HepG2 (cell line): ENCODE data around the gene ASH1L. TPM values are rescaled to one million over a fixed set of nuclear protein-coding genes. Genes with fewer than 3 reads are reported as not detected.
A peak's percentile ranks its signal among the peaks of the same experiment; 100 is the strongest.

Experiments
- ASH2L ChIP-seq: fragments of 300-600, 200-600 bp; sonication (generic); IDR thresholded peaks from 2 replicates; pipeline ENCODE4 v1.7.0; 2017; ENCODE audit warnings: low read depth, mild to moderate bottlenecking, moderate library complexity, mixed read lengths, low read length; ENCODE audit not compliant: insufficient read length
- BCL3 ChIP-seq: sonication (generic); formaldehyde crosslinking; IDR thresholded peaks from 2 replicates; pipeline ENCODE4 v1.5.1; 2020; ENCODE audit warnings: mild to moderate bottlenecking, missing genetic modification reagents, moderate library complexity
- CENPBD1 ChIP-seq: sonication (generic); formaldehyde crosslinking; IDR thresholded peaks from 2 replicates; pipeline ENCODE4 v1.8.0; 2022; ENCODE audit warnings: missing genetic modification reagents, low read depth, mild to moderate bottlenecking, borderline replicate concordance
- FOXO1 ChIP-seq: sonication (generic); formaldehyde crosslinking; IDR thresholded peaks from 2 replicates; pipeline ENCODE4 v1.4.0; 2020; ENCODE audit warnings: missing genetic modification reagents
- KDM5A ChIP-seq: fragments of 200-600 bp; sonication (generic); IDR thresholded peaks from 2 replicates; pipeline ENCODE4 v1.7.0; 2018; ENCODE audit warnings: antibody characterized with exemption, mild to moderate bottlenecking, low read length, borderline replicate concordance
- KLF11 ChIP-seq: IDR thresholded peaks from 2 replicates; pipeline ENCODE4 v1.6.1; 2016; ENCODE audit warnings: missing compliant biosample characterization
- MTF2 ChIP-seq: sonication (generic); formaldehyde crosslinking; IDR thresholded peaks from 2 replicates; pipeline ENCODE4 v1.5.0; 2020; ENCODE audit warnings: missing genetic modification reagents, borderline replicate concordance
- MYPOP ChIP-seq: sonication (generic); formaldehyde crosslinking; IDR thresholded peaks from 2 replicates; pipeline ENCODE4 v1.8.1; 2023; ENCODE audit warnings: mild to moderate bottlenecking, moderate library complexity, missing genetic modification reagents
- RCOR2 ChIP-seq: IDR thresholded peaks from 2 replicates; pipeline ENCODE4 v1.6.1; 2016; ENCODE audit warnings: missing biosample characterization, missing genetic modification reagents
- SP1 ChIP-seq, 2 experiments: fragments of 450-650 bp in 1 of 2; sonication (generic) in 1 of 2; formaldehyde crosslinking in 1 of 2; IDR thresholded peaks; 2 replicates each; pipeline versions ENCODE4 v1.4.0 to v1.6.1; 2016 to 2020; ENCODE audit warnings: missing genetic modification reagents in 1 of 2
- THAP9 ChIP-seq: sonication (generic); formaldehyde crosslinking; IDR thresholded peaks from 2 replicates; pipeline ENCODE4; 2020; ENCODE audit warnings: missing genetic modification reagents, mild to moderate bottlenecking, borderline replicate concordance
- ZBTB2 ChIP-seq: sonication (generic); formaldehyde crosslinking; IDR thresholded peaks from 2 replicates; pipeline ENCODE4 v1.8.0; 2022; ENCODE audit warnings: low read depth, missing genetic modification reagents
- ZBTB33 ChIP-seq: sonication (generic); formaldehyde crosslinking; IDR thresholded peaks from 2 replicates; pipeline ENCODE4 v1.4.0; 2020; ENCODE audit warnings: missing genetic modification reagents
- ZNF143 ChIP-seq: sonication (generic); formaldehyde crosslinking; IDR thresholded peaks from 2 replicates; pipeline ENCODE4 v1.4.0; 2020; ENCODE audit warnings: missing genetic modification reagents
- ZNF160 ChIP-seq: sonication (generic); formaldehyde crosslinking; IDR thresholded peaks from 2 replicates; pipeline ENCODE4 v1.8.0; 2022; ENCODE audit warnings: mild to moderate bottlenecking, inconsistent platforms, missing genetic modification reagents
- ZNF276 ChIP-seq: sonication (generic); formaldehyde crosslinking; IDR thresholded peaks from 2 replicates; pipeline ENCODE4 v1.4.0; 2020; ENCODE audit warnings: mild to moderate bottlenecking, low read depth, missing genetic modification reagents
- ZNF335 ChIP-seq: sonication (generic); formaldehyde crosslinking; IDR thresholded peaks from 2 replicates; pipeline ENCODE4 v1.4.0; 2020; ENCODE audit warnings: missing genetic modification reagents
- ZNF558 ChIP-seq: sonication (generic); formaldehyde crosslinking; IDR thresholded peaks from 2 replicates; pipeline ENCODE4 v1.9.0; 2022; ENCODE audit warnings: mild to moderate bottlenecking, missing genetic modification reagents, borderline replicate concordance
- polyA plus RNA-seq, 8 experiments: library from polyadenylated mRNA; depleted of rRNA in 3 of 8; stranded (reverse) in 7 of 8; unstranded in 1 of 8; fragments of >200 nt; fragmentation: Illumina TruSeq in 4 of 8; extraction: Trizol in 4 of 8; gene quantifications; 2 replicates each; pipeline versions ENCODE4 v1.2.1 to v1.2.3, GENCODE V29; 2011 to 2016; ENCODE audit warnings: low read depth in 4 of 8, missing spikeins in 1 of 8, mixed read lengths in 1 of 8; ENCODE audit not compliant: insufficient read depth in 1 of 8
- total RNA-seq, 5 experiments: library from RNA; depleted of rRNA; stranded (reverse); fragments of >200 nt; fragmentation: Illumina TruSeq; extraction: Trizol; gene quantifications; 2 replicates each; pipeline ENCODE4 v1.2.3, GENCODE V29; 2016; ENCODE audit warnings: low read depth in 1 of 5

Gene ASH1L
- total and polyA plus RNA-seq, 2 of the 13 experiments (the other 11 are each of a cell fraction or from before 2014, with no cell fraction given): 10.2 to 15.3 TPM

GRCh38 chr1:155323729-155324036 is 238.9 kb downstream of the ASH1L start (continued):
- TF ChIP-seq ZBTB2 (CRISPR knock-in tag) (0 out of 2 replicates have a peak, but pooled peaks have one; percentile 27), ZNF160 (CRISPR knock-in tag) (0 out of 2 replicates have a peak, but pooled peaks have one; percentile 45), ZNF276 (CRISPR knock-in tag) (0 out of 2 replicates have a peak, but pooled peaks have one; percentile 25), CENPBD1 (CRISPR knock-in tag) (no peak), KLF11 (CRISPR knock-in tag) (0 out of 2 replicates have a peak, but pooled peaks have one; percentile 3), MTF2 (no peak; the same call in 1 of the 2 replicates), BCL3 (CRISPR knock-in tag) (no peak), SP1 (IDR thresholded peaks at IDR 0.05) (no peak), SP1 (CRISPR knock-in tag; IDR thresholded peaks at IDR 0.05) (peak; percentile 62; the same call in 1 of the 2 replicates), THAP9 (0 out of 2 replicates have a peak, but pooled peaks have one; percentile 21), ZBTB33 (no peak), KDM5A (no peak), FOXO1 (no peak), ZNF143 (no peak), ASH2L (no peak), ZNF335 (CRISPR knock-in tag) (peak; percentile 47; the same call in 1 of the 2 replicates), MYPOP (CRISPR knock-in tag) (no peak), RCOR2 (CRISPR knock-in tag) (no peak), ZNF558 (CRISPR knock-in tag) (no peak)
